Measurements from ENCODE around the gene SPTSSB. TPM values are rescaled to one million over a fixed set of nuclear protein-coding genes. Genes with fewer than 3 reads are reported as not detected.

The SPTSSB gene, protein sequence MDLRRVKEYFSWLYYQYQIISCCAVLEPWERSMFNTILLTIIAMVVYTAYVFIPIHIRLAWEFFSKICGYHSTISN
- total RNA-seq (2014; rRNA removed; shearing (Covaris generic)) (not detected in 2 replicates), total RNA-seq (2022) (not detected in 2 replicates), Bru-seq, nascent RNA (not detected), BruChase-seq, experiment 1, labeled RNA remaining after a 6-hour chase (not detected), BruChase-seq, experiment 2, labeled RNA remaining after a 2-hour chase (percentile 8 among the genes with signal in this experiment)
- long read RNA-seq, result 0 reads

DNA sequence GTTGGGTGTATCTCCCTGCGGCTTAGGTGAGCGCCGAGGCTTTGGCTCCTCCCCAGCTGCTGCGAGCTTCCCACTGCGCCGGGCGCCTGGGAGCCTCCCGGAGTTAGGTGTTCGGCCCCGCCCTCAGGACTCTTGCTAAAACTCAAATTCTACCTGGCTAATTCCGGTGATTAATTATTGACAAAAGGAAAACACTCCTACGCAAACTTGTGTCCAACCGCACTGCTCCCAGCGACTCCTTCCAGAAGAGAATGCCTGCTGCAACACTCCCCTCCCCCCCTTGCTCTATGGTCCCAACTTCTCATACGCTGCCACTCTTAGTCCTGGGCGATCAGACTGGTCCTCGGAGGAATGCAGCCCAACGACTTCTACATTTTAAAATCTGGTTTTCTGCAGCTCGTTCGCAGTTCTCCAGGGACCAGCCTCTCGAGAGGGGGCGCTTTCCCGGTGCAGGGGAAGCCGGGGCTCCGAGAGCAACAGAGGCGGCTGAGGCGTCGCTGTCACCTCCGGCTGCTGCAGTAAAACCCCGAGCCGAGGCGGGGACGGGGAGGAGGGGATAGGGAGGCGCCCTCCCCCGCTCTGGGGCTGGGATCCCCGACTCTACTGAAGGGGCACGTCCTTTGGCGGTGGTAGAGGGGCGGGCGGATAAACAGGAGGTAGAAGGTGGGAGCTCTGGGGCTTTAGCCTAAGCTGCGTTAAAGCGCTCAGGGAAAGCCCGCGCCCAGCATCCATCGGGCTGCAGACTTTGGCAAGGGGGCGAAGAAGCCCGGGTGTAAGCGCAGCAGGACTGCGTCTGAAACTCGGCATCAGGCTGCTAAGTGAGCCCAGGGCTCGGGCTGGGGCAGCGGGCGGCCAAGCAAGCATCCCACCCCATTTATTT lies at the start of gene SPTSSB:
Gene SPTSSB (minus strand): TSS at position 77 of the 880 bp plus-strand sequence. CDS start 25,194 bp downstream, outside the sequence.
- Histone ChIP-seq H3K9me2 (ENCODE audit: insufficient read depth, low read length) (no peaks in the 10 kb centered on the region), H3K79me2 (ENCODE audit: insufficient read depth, low read depth, low read length) (no peaks in the 10 kb centered on the region), H2AFZ (ENCODE audit: low read length) (no peak within 1 kb of the TSS), H3K36me3 (ENCODE audit: insufficient read depth, low read length) (no peaks in the 10 kb centered on the region), H3K4me3 (ENCODE audit: low read depth, low read length, poor library complexity, severe bottlenecking) (no peak within 1 kb of the TSS), H4K20me1 (ENCODE audit: insufficient read depth, low read length) (no peaks in the 10 kb centered on the region), H3K27ac (ENCODE audit: low read depth, low read length, poor library complexity, severe bottlenecking) (no peak within 1 kb of the TSS), H3K4me1 (ENCODE audit: insufficient read depth, low read length, poor library complexity, severe bottlenecking) (no peaks in the 10 kb centered on the region), H3K9me3 (ENCODE audit: low read length) (no peaks in the 10 kb centered on the region), H3K4me2 (ENCODE audit: low read length) (no peak within 1 kb of the TSS)
- POLR2A ChIA-PET, result interaction anchor here (0.7 kb wide), 2 partner anchors 307 to 490 kb away, joined by 3 read pairs; no protein-coding TSS in a partner anchor
- TF ChIP-seq, protein P1, sequence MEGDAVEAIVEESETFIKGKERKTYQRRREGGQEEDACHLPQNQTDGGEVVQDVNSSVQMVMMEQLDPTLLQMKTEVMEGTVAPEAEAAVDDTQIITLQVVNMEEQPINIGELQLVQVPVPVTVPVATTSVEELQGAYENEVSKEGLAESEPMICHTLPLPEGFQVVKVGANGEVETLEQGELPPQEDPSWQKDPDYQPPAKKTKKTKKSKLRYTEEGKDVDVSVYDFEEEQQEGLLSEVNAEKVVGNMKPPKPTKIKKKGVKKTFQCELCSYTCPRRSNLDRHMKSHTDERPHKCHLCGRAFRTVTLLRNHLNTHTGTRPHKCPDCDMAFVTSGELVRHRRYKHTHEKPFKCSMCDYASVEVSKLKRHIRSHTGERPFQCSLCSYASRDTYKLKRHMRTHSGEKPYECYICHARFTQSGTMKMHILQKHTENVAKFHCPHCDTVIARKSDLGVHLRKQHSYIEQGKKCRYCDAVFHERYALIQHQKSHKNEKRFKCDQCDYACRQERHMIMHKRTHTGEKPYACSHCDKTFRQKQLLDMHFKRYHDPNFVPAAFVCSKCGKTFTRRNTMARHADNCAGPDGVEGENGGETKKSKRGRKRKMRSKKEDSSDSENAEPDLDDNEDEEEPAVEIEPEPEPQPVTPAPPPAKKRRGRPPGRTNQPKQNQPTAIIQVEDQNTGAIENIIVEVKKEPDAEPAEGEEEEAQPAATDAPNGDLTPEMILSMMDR (conservative IDR thresholded peaks at IDR 0.05; ENCODE audit: low read length), result no peak
- no peak for TF ChIP-seq EZH2phosphoT487 (IDR thresholded peaks at IDR 0.05; ENCODE audit: borderline replicate concordance, low read depth, low read length)
- intact Hi-C loops (cut with micrococcal nuclease; ENCODE audit: unreplicated experiment), result no loop called here
- CTCF ChIA-PET (ENCODE audit: unreplicated experiment), result no interaction called here
- BruUV-seq (replicated peaks), result no TSS peak
- no peak for DNase-seq (ENCODE audit: low spot score)

DNA sequence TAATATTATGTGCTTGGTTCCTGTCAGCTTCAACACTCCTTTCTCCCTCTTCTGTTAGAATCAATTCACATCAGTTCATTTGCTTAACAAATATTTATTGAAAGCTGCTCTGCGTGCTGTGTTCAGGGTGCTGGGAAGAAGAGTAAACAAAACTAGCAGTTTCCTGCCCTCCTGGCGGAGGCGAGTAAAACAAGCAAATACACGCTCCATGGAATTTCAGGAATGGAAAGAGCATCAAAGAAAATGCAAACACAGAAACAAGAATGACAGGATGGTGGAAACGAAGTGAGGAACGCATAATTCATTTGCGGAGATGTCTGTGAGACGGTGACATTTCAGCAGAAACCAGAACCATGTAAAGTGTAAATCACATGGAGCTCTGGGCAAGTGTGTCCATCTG lies 49.4 kb upstream of the SPTSSB start:
- intact Hi-C loops (cut with micrococcal nuclease; ENCODE audit: unreplicated experiment), result loop anchor here (10.0 kb wide), 3 partner anchors 116 to 716 kb away; no protein-coding TSS in a partner anchor

More for the DNA sequence above, 49.4 kb upstream of the SPTSSB start:
- BruUV-seq (replicated peaks), result no TSS peak
- Histone ChIP-seq H3K27ac (ENCODE audit: low read depth, low read length, poor library complexity, severe bottlenecking) (no peak overlapping the region), H2AFZ (ENCODE audit: low read length) (no peak overlapping the region), H3K79me2 (ENCODE audit: insufficient read depth, low read depth, low read length) (no peaks in the 10 kb centered on the region), H3K9me2 (ENCODE audit: insufficient read depth, low read length) (no peaks in the 10 kb centered on the region), H3K4me2 (ENCODE audit: low read length) (no peak overlapping the region), H3K36me3 (ENCODE audit: insufficient read depth, low read length) (no peaks in the 10 kb centered on the region), H3K4me1 (ENCODE audit: insufficient read depth, low read length, poor library complexity, severe bottlenecking) (no peaks in the 10 kb centered on the region), H3K4me3 (ENCODE audit: low read depth, low read length, poor library complexity, severe bottlenecking) (no peak overlapping the region), H3K9me3 (ENCODE audit: low read length) (no peaks in the 10 kb centered on the region), H4K20me1 (ENCODE audit: insufficient read depth, low read length) (no peaks in the 10 kb centered on the region)
- ChIA-PET POLR2A (interaction anchor here (0.5 kb wide), 1 partner anchor 213 kb away, joined by 3 read pairs; no protein-coding TSS in a partner anchor), CTCF (ENCODE audit: unreplicated experiment) (no interaction called here)
- TF ChIP-seq, protein P1 (conservative IDR thresholded peaks at IDR 0.05; ENCODE audit: low read length), result no peak
- no peak for TF ChIP-seq EZH2phosphoT487 (IDR thresholded peaks at IDR 0.05; ENCODE audit: borderline replicate concordance, low read depth, low read length)
- no peak for DNase-seq (ENCODE audit: low spot score)
